GM21529 (cell line): Measurements from ENCODE around the gene ZNF365.
"Not testable (repeated sequence)": the region's sequence is repeated elsewhere in the genome, so short reads cannot be mapped to it uniquely, and the experiment has no call there.

Source experiments
- ATAC-seq: cut with Tn5 transposase; IDR thresholded peaks from one replicate; pipeline ENCODE4 v1.9.1; 2021; ENCODE audit not compliant: unreplicated experiment

ZNF365 gene

GRCh38 chr10:62373995-62374861, at the start of gene ZNF365:
Gene ZNF365, plus strand, starts transcription at chr10:62374369. Its CDS starts 1,825 bp downstream, at chr10:62376194.
- no peak for ATAC-seq

GRCh38 chr10:62326176-62326575, 48.0 kb upstream of the ZNF365 start:
- no peak for ATAC-seq

GRCh38 chr10:62327885-62328284, 46.3 kb upstream of the ZNF365 start:
- no peak for ATAC-seq

GRCh38 chr10:62330213-62330612, 44.0 kb upstream of the ZNF365 start:
- no peak for ATAC-seq

GRCh38 chr10:62332406-62332805, 41.8 kb upstream of the ZNF365 start:
- ATAC-seq: no peak

- no peak for ATAC-seq
These were observed 40.9 kb upstream of the ZNF365 start for GRCh38 chr10:62333135-62333889.

- no peak for ATAC-seq
These were observed 40.0 kb upstream of the ZNF365 start for GRCh38 chr10:62333988-62334682.

- ATAC-seq: no peak
These were observed 38.8 kb upstream of the ZNF365 start for GRCh38 chr10:62335326-62335725.

- no peak for ATAC-seq
These were observed 37.8 kb upstream of the ZNF365 start for GRCh38 chr10:62336404-62336803.

GRCh38 chr10:62341419-62341818, 32.8 kb upstream of the ZNF365 start:
- no peak for ATAC-seq

- ATAC-seq: no peak
These were observed 31.2 kb upstream of the ZNF365 start for GRCh38 chr10:62343000-62343399.

- no peak for ATAC-seq
These were observed 26.1 kb upstream of the ZNF365 start for GRCh38 chr10:62348029-62348428.

- no peak for ATAC-seq
These were observed 21.7 kb upstream of the ZNF365 start for GRCh38 chr10:62352356-62352970.

- ATAC-seq: no peak
These were observed 19.3 kb upstream of the ZNF365 start for GRCh38 chr10:62354916-62355315.

- no peak for ATAC-seq
These were observed 17.7 kb upstream of the ZNF365 start for GRCh38 chr10:62356447-62356846.

GRCh38 chr10:62358151-62358550, 16.0 kb upstream of the ZNF365 start:
- ATAC-seq: not testable (repeated sequence)

GRCh38 chr10:62373639-62373994, 552 bp upstream of the ZNF365 start:
- no peak for ATAC-seq

GRCh38 chr10:62374862-62375710, 917 bp downstream of the ZNF365 start:
- no peak for ATAC-seq

GRCh38 chr10:62376071-62377025, 2.2 kb downstream of the ZNF365 start:
- ATAC-seq: no peak
